Activated CD8-positive, alpha-beta memory T cell treated with anti-CD3 and anti-CD28 coated beads for 1 hour (primary cell): ENCODE data around the gene SMAD3.

ENCODE experiments used
- DNase-seq, 2 donors: peaks; one replicate each; pipeline ENCODE4 v3.0.0-alpha.2; 2020; ENCODE audit warnings: low read depth in 1 of 2; ENCODE audit errors: extremely low read depth in 1 of 2

SMAD3 gene

GRCh38 chr15:67176195-67176971 lies 111.0 kb downstream of the SMAD3 start:
- DNase-seq: no peak

GRCh38 chr15:67177752-67178151 lies 112.3 kb downstream of the SMAD3 start:
- DNase-seq: no peak

- DNase-seq: no peak
These were observed 113.3 kb downstream of the SMAD3 start for GRCh38 chr15:67178569-67179210.

GRCh38 chr15:67179411-67179995 lies 114.1 kb downstream of the SMAD3 start:
- no peak for DNase-seq

- no peak for DNase-seq
These were observed 114.6 kb downstream of the SMAD3 start for GRCh38 chr15:67180035-67180434.

GRCh38 chr15:67180514-67181191 lies 115.3 kb downstream of the SMAD3 start:
- DNase-seq: no peak

GRCh38 chr15:67181221-67181639 lies 115.8 kb downstream of the SMAD3 start:
- DNase-seq: no peak

- no peak for DNase-seq
These were observed 118.2 kb downstream of the SMAD3 start for GRCh38 chr15:67183443-67184169.

- DNase-seq: no peak
These were observed 119.0 kb downstream of the SMAD3 start for GRCh38 chr15:67184208-67184925.

GRCh38 chr15:67185051-67185450 lies 119.6 kb downstream of the SMAD3 start:
- DNase-seq: no peak

- DNase-seq: no peak
These were observed 120.3 kb downstream of the SMAD3 start for GRCh38 chr15:67185621-67186225.

- DNase-seq: no peak
These were observed 120.8 kb downstream of the SMAD3 start for GRCh38 chr15:67186226-67186649.

- DNase-seq: no peak
These were observed 121.3 kb downstream of the SMAD3 start for GRCh38 chr15:67186688-67187087.

- no peak for DNase-seq
These were observed 122.0 kb downstream of the SMAD3 start for GRCh38 chr15:67187351-67187854.

- DNase-seq: no peak
These were observed 123.3 kb downstream of the SMAD3 start for GRCh38 chr15:67188551-67189218.

GRCh38 chr15:67189326-67190051 lies 124.1 kb downstream of the SMAD3 start:
- DNase-seq: no peak

- DNase-seq: no peak
These were observed 124.9 kb downstream of the SMAD3 start for GRCh38 chr15:67190326-67190725.

- DNase-seq: no peak
These were observed 125.4 kb downstream of the SMAD3 start for GRCh38 chr15:67190813-67191212.
